ENCODE results near the gene CAMK2B. TPM values are rescaled to one million over a fixed set of nuclear protein-coding genes. Genes with fewer than 3 reads are reported as not detected.
A peak's percentile ranks its signal among the peaks of the same experiment; 100 is the strongest.

The CAMK2B gene
- polyA plus RNA-seq, 3 donors: 0.13 TPM; not detected in 2

- no peaks in the 10 kb centered on the region for H3K36me3 Mint-ChIP-seq
- H3K27ac Mint-ChIP-seq: no peak overlapping the region
- peaks cover 0 to 5% (median 1%) of the 10 kb centered on the region in 3 donors for H3K27me3 Mint-ChIP-seq (ENCODE audit: low read depth in 3 of 3)
- no peaks in the 10 kb centered on the region for H3K4me1 ChIP-seq (ENCODE audit: control insufficient read depth in 1 of 2, insufficient read depth in 2 of 2, low read length in 2 of 2)
- no peak overlapping the region for H3K4me3 ChIP-seq (replicated peaks in 1 of 3; ENCODE audit: low read depth in 2 of 3, low read length in 3 of 3)
- DNase-seq: no peak
- no peaks in the 10 kb centered on the region for H3K4me1 Mint-ChIP-seq
- no peaks in the 10 kb centered on the region for H3K79me2 ChIP-seq (ENCODE audit: insufficient read depth, low read length)
- H3K9ac ChIP-seq (ENCODE audit: insufficient read depth, low read length, poor library complexity, severe bottlenecking): no peak overlapping the region
- no peak overlapping the region for H3K27ac ChIP-seq (ENCODE audit: low read depth in 1 of 2, low read length in 2 of 2)
- H4K20me1 ChIP-seq (ENCODE audit: insufficient read depth, low read length): no peaks in the 10 kb centered on the region
- H3K4me3 Mint-ChIP-seq: no peak overlapping the region
- WGBS (ENCODE audit: insufficient coverage): 90% methylated on average over 7 of the region's 8 CpGs
- H3K4me2 ChIP-seq (replicated peaks; ENCODE audit: extremely low read depth, low read length, poor library complexity, severe bottlenecking): no peak overlapping the region
- H3K9me3 Mint-ChIP-seq: no peaks in the 10 kb centered on the region
- no peaks in the 10 kb centered on the region for H3K9me3 ChIP-seq (replicated peaks in 1 of 2; ENCODE audit: control insufficient read depth in 1 of 2, insufficient read depth in 1 of 2, low read length in 2 of 2)
- no peak for TF ChIP-seq CTCF (IDR thresholded peaks at IDR 0.05)
- H2AFZ ChIP-seq (ENCODE audit: insufficient read depth, low read depth, low read length, poor library complexity, severe bottlenecking): no peak overlapping the region
- H3K36me3 ChIP-seq (replicated peaks in 1 of 2; ENCODE audit: control insufficient read depth in 1 of 2, insufficient read depth in 2 of 2, low read length in 2 of 2): no peaks in the 10 kb centered on the region
- intact Hi-C loops (cut with micrococcal nuclease): no loop called here
- H3K27me3 ChIP-seq (ENCODE audit: control insufficient read depth in 2 of 2, insufficient read depth in 2 of 2, low read length in 2 of 2): no peaks in the 10 kb centered on the region
These were observed 47.5 kb downstream of the CAMK2B start for GRCh38 chr7:44277851-44278250.

- Mint-ChIP-seq H3K27ac (peak overlapping the region in 1 of 7 donors; percentile 19), H3K36me3 (no peaks in the 10 kb centered on the region), H3K4me3 (no peak overlapping the region), H3K9me3 (no peaks in the 10 kb centered on the region), H3K27me3 (ENCODE audit: low read depth in 3 of 3) (peaks cover 0 to 5% (median 1%) of the 10 kb centered on the region in 3 donors), H3K4me1 (no peaks in the 10 kb centered on the region)
- H3K27ac ChIP-seq (ENCODE audit: low read depth in 1 of 2, low read length in 2 of 2): no peak overlapping the region
- no peaks in the 10 kb centered on the region for H4K20me1 ChIP-seq (ENCODE audit: insufficient read depth, low read length)
- H3K9ac ChIP-seq (ENCODE audit: insufficient read depth, low read length, poor library complexity, severe bottlenecking): no peak overlapping the region
- no peaks in the 10 kb centered on the region for H3K27me3 ChIP-seq (ENCODE audit: control insufficient read depth in 2 of 2, insufficient read depth in 2 of 2, low read length in 2 of 2)
- WGBS (ENCODE audit: insufficient coverage): 98% methylated on average over 7 of the region's 11 CpGs
- no peaks in the 10 kb centered on the region for H3K79me2 ChIP-seq (ENCODE audit: insufficient read depth, low read length)
- H3K4me1 ChIP-seq (ENCODE audit: control insufficient read depth in 1 of 2, insufficient read depth in 2 of 2, low read length in 2 of 2): no peaks in the 10 kb centered on the region
- no peak overlapping the region for H3K4me2 ChIP-seq (replicated peaks; ENCODE audit: extremely low read depth, low read length, poor library complexity, severe bottlenecking)
- no peak for TF ChIP-seq CTCF (IDR thresholded peaks at IDR 0.05)
- H3K4me3 ChIP-seq (replicated peaks in 1 of 3; ENCODE audit: low read depth in 2 of 3, low read length in 3 of 3): no peak overlapping the region
- DNase-seq: no peak
- no peaks in the 10 kb centered on the region for H3K9me3 ChIP-seq (replicated peaks in 1 of 2; ENCODE audit: control insufficient read depth in 1 of 2, insufficient read depth in 1 of 2, low read length in 2 of 2)
- no peak overlapping the region for H2AFZ ChIP-seq (ENCODE audit: insufficient read depth, low read depth, low read length, poor library complexity, severe bottlenecking)
- intact Hi-C loops (cut with micrococcal nuclease): no loop called here
- no peaks in the 10 kb centered on the region for H3K36me3 ChIP-seq (replicated peaks in 1 of 2; ENCODE audit: control insufficient read depth in 1 of 2, insufficient read depth in 2 of 2, low read length in 2 of 2)
These were observed 48.0 kb downstream of the CAMK2B start for GRCh38 chr7:44277391-44277790.

All from CD14-positive monocyte (primary cell).